ENCODE data around the gene ABI1.

ABI1 gene

DNA sequence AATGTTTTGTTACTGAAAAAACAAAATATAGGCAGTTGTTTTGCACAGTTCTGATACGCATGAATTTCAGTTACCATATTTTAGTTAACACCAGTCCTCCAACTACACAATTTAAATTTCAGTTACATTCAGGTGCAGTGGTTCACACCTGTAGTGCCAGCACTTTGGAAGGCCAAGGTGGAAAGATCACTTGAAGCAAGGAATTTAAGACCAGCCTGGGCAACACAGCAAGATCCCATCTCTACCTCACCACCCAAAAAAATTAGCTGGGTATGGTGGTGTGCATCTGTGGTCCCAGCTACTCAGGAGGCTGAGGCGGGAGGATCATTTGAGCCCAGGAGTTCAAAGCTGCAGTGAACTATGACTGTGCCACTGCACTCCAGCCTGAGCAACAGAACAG is 45.3 kb downstream of the ABI1 start:
- no peak overlapping the region for H3K27ac Mint-ChIP-seq
- H3K4me3 Mint-ChIP-seq: no peak overlapping the region
- no peaks in the 10 kb centered on the region for H3K9me3 Mint-ChIP-seq
- TF ChIP-seq, protein P1, sequence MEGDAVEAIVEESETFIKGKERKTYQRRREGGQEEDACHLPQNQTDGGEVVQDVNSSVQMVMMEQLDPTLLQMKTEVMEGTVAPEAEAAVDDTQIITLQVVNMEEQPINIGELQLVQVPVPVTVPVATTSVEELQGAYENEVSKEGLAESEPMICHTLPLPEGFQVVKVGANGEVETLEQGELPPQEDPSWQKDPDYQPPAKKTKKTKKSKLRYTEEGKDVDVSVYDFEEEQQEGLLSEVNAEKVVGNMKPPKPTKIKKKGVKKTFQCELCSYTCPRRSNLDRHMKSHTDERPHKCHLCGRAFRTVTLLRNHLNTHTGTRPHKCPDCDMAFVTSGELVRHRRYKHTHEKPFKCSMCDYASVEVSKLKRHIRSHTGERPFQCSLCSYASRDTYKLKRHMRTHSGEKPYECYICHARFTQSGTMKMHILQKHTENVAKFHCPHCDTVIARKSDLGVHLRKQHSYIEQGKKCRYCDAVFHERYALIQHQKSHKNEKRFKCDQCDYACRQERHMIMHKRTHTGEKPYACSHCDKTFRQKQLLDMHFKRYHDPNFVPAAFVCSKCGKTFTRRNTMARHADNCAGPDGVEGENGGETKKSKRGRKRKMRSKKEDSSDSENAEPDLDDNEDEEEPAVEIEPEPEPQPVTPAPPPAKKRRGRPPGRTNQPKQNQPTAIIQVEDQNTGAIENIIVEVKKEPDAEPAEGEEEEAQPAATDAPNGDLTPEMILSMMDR (IDR thresholded peaks at IDR 0.05; ENCODE audit: unreplicated experiment in 3 of 3): no peak
- H3K36me3 Mint-ChIP-seq (ENCODE audit: low read depth): peaks cover 24% of the 10 kb centered on the region
- no peaks in the 10 kb centered on the region for H3K4me1 Mint-ChIP-seq
- no peaks in the 10 kb centered on the region for H3K27me3 Mint-ChIP-seq (ENCODE audit: low read depth)

DNA sequence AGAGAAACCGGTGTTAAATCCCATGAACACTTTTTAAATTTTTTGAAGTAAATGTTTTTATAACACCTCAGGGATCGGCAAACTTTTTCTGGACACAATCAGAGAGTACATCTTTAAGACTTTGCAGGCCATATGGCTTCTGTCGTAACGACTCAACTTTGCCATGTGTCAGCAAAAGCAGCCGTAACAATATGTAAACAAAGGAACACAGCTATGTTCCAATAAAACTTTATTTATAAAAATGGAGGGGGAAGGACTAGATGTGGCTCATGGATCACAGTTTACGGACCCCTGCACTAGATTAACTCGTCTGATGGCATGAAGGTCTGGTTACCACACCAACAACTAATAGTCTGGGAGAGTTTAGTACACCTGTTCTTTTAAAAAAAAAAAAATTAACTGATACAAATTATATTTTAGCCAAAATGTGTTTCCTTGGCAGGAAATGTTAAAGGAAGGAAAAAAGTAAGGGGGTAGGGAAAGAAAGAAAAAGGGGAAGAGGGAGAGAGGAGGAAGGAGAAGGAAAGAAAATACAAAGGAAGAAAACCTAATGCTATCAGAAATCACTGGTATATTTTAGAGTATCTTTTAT is 50.2 kb downstream of the ABI1 start:
- Mint-ChIP-seq H3K4me3 (no peak overlapping the region), H3K27me3 (ENCODE audit: low read depth) (no peaks in the 10 kb centered on the region), H3K4me1 (no peaks in the 10 kb centered on the region), H3K27ac (no peak overlapping the region), H3K9me3 (no peaks in the 10 kb centered on the region), H3K36me3 (ENCODE audit: low read depth) (peaks cover 14% of the 10 kb centered on the region)
- TF ChIP-seq, protein P1 (IDR thresholded peaks at IDR 0.05; ENCODE audit: unreplicated experiment in 3 of 3): no peak

DNA sequence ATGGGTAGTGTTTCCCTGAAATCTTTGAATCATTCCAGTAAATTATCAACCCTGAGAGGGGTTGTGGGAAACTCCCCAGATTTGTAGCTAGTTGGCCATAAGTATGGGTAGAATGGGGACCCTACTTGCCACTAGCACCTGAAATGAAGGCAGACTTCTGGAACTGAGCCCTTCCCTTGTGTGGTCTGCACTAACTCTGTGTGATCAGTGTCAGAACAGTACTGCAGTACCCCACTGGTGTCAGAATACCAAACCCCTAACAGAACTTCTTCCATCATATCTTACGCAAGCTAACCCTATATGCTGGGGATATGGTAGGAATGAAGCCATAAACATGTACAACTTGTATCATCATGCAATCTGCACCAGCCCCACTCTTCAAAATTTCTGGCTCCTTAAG is 50.8 kb downstream of the ABI1 start:
- TF ChIP-seq, protein P1 (IDR thresholded peaks at IDR 0.05; ENCODE audit: unreplicated experiment in 3 of 3): no peak
- Mint-ChIP-seq H3K27ac (no peak overlapping the region), H3K27me3 (ENCODE audit: low read depth) (no peaks in the 10 kb centered on the region), H3K4me1 (no peaks in the 10 kb centered on the region), H3K9me3 (no peaks in the 10 kb centered on the region), H3K4me3 (no peak overlapping the region), H3K36me3 (ENCODE audit: low read depth) (peaks cover 14% of the 10 kb centered on the region)

DNA sequence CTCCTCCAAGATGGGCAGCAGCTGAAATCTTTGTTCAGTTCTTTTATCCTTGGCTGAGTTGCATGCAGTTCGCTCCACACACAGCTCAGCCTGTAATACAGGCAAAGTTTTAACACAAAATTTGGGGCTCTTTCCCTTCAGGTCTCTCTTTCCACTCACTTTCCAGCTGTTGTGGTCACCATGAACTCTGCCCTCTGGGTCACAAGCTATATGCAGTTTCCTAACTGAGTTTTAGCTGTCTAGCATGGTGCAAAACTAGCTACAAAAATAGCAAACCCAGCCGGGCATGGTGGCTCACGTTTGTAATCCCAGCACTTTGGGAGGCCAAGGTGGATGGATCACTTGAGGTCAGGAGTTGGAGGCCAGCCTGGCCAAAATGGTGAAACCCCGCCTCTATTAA is 53.2 kb downstream of the ABI1 start:
- H3K36me3 Mint-ChIP-seq (ENCODE audit: low read depth): peaks cover 8% of the 10 kb centered on the region
- TF ChIP-seq, protein P1 (IDR thresholded peaks at IDR 0.05; ENCODE audit: unreplicated experiment in 3 of 3): no peak
- no peaks in the 10 kb centered on the region for H3K27me3 Mint-ChIP-seq (ENCODE audit: low read depth)
- no peak overlapping the region for H3K4me3 Mint-ChIP-seq
- no peak overlapping the region for H3K27ac Mint-ChIP-seq
- H3K9me3 Mint-ChIP-seq: no peaks in the 10 kb centered on the region
- no peaks in the 10 kb centered on the region for H3K4me1 Mint-ChIP-seq

DNA sequence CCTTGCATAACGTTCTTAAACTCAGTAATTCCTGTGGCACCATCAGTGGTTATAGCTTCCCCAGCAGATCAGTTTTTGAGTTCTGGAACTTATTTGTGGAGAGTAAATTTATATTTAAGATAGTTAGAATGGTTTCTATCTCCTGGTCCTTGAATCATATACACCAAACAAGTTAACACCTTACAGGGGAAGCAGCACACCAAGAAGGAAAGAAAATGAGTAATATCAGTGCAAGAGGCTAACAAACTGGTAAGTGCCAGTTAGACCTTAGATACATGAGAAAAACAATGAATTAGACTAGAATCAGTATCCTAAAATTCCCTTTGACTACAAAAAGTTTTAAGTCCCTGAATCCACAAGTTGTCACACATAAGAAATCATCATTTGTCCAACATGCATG is 54.2 kb downstream of the ABI1 start:
- no peaks in the 10 kb centered on the region for H3K9me3 Mint-ChIP-seq
- no peaks in the 10 kb centered on the region for H3K27me3 Mint-ChIP-seq (ENCODE audit: low read depth)
- no peak overlapping the region for H3K27ac Mint-ChIP-seq
- H3K4me3 Mint-ChIP-seq: no peak overlapping the region
- TF ChIP-seq, protein P1 (IDR thresholded peaks at IDR 0.05; ENCODE audit: unreplicated experiment in 3 of 3): no peak
- H3K4me1 Mint-ChIP-seq: no peaks in the 10 kb centered on the region
- H3K36me3 Mint-ChIP-seq (ENCODE audit: low read depth): no peaks in the 10 kb centered on the region

DNA sequence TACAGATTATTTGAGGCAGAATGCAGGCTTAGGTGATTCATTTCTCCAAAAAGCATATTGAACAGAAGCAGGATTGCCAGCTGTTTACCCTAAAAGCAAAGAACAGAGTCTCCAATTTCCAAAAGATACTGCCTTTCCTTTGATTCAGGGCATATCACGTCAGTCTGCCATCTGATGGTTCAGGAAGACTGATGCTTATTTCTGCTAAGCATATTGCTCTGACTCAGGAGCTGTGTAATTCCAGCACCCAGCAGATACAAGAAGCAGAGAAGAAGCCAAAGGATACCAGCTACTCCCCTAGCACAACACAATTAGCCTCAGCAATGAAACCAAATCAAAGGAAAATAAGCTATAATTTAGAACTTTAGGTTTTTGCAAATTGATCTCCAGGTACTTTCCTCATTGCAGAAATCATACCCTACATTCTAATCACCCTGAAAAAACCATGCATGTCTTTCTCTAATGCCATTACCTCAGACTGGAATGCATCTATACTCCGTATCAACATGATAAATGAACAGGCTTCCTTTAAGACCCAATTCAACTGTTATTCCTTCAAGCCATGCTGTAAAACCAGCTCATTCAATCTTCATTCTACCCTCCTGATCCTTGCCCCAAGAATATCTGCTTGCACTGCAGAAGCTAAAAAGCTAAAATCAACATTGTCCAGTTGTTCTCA is 55.1 kb downstream of the ABI1 start:
- H3K36me3 Mint-ChIP-seq (ENCODE audit: low read depth): no peaks in the 10 kb centered on the region
- H3K4me3 Mint-ChIP-seq: no peak overlapping the region
- H3K9me3 Mint-ChIP-seq: no peaks in the 10 kb centered on the region
- no peaks in the 10 kb centered on the region for H3K27me3 Mint-ChIP-seq (ENCODE audit: low read depth)
- no peak overlapping the region for H3K27ac Mint-ChIP-seq
- TF ChIP-seq, protein P1 (IDR thresholded peaks at IDR 0.05; ENCODE audit: unreplicated experiment in 3 of 3): no peak
- H3K4me1 Mint-ChIP-seq: no peaks in the 10 kb centered on the region
